T follicular helper cell (primary cell): ENCODE data around the gene DAP3.

Experiments
- DNase-seq: peaks from one replicate; pipeline ENCODE4 v3.0.0-alpha.2; 2020; ENCODE audit warnings: low read depth

The DAP3 gene

DNA sequence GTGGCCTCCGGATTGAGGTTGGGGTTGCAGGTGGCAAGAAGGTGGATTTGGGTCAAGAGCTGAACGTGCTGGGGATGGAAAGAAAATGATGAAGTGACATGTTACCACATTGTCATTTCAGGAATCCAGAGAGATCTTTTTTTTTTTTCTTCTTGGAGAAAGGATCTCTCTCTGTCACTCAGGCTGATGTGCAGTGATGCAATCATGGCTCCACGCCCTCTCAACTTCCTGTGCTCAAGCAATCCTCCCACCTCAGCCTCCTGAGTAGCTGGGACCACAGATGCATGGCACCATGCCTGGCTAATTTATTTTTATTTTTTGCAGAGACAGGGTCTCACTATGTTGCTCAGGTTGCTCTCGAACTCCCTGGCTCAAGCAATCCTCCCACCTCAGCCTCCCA is 87.5 kb downstream of the DAP3 start:
- DNase-seq = no peak

DNA sequence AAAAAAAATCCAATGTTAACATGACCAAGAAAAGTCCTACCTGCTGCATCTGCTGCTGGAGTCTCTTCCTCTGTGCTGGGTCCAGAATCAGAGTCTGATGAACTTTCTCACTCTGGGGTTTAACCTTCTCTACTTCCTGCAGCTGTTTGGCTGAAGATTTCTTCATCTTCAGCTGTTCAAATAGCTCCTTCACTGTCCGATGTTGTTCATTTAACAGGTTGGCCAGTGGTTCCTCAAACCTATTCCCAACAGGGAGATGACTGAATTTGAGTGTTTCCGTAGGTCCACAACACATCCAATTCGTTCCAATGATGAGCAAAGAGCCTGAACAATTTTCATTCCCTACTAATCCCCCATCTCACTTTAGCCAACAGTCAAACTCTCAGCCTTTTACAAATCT is 88.7 kb downstream of the DAP3 start:
- no peak for DNase-seq
